GM21723 (cell line): ENCODE results near the gene ARHGEF28.
A peak's percentile ranks its signal among the peaks of the same experiment; 100 is the strongest.

Source experiments
- ATAC-seq: cut with Tn5 transposase; IDR thresholded peaks from one replicate; pipeline ENCODE4 v1.9.1; 2021; ENCODE audit warnings: mild to moderate bottlenecking, moderate library complexity; ENCODE audit not compliant: unreplicated experiment

Gene ARHGEF28

GRCh38 chr5:73623060-73623459 is 2.9 kb upstream of the ARHGEF28 start:
- no peak for ATAC-seq

- no peak for ATAC-seq
These were observed 2.0 kb upstream of the ARHGEF28 start for GRCh38 chr5:73623901-73624404.

- no peak for ATAC-seq
These were observed 1.1 kb upstream of the ARHGEF28 start for GRCh38 chr5:73624888-73625287.

GRCh38 chr5:73625372-73625943 is 538 bp upstream of the ARHGEF28 start:
- no peak for ATAC-seq

- ATAC-seq = no peak
These were observed 868 bp downstream of the ARHGEF28 start for GRCh38 chr5:73626814-73627313.

- no peak for ATAC-seq
These were observed 3.5 kb downstream of the ARHGEF28 start for GRCh38 chr5:73629456-73629855.

- no peak for ATAC-seq
These were observed 4.8 kb downstream of the ARHGEF28 start for GRCh38 chr5:73630765-73631164.

GRCh38 chr5:73631500-73631899 is 5.5 kb downstream of the ARHGEF28 start:
- no peak for ATAC-seq

GRCh38 chr5:73633060-73633459 is 7.1 kb downstream of the ARHGEF28 start:
- ATAC-seq = no peak

- ATAC-seq = no peak
These were observed 10.4 kb downstream of the ARHGEF28 start for GRCh38 chr5:73636408-73636807.

- no peak for ATAC-seq
These were observed 11.6 kb downstream of the ARHGEF28 start for GRCh38 chr5:73637565-73637964.

GRCh38 chr5:73638344-73639095 is 12.5 kb downstream of the ARHGEF28 start:
- ATAC-seq = no peak

GRCh38 chr5:73640861-73641320 is 14.9 kb downstream of the ARHGEF28 start:
- no peak for ATAC-seq

- ATAC-seq = no peak
These were observed 15.8 kb downstream of the ARHGEF28 start for GRCh38 chr5:73641811-73642210.

GRCh38 chr5:73642344-73642743 is 16.3 kb downstream of the ARHGEF28 start:
- ATAC-seq = no peak

GRCh38 chr5:73644385-73644963 is 18.5 kb downstream of the ARHGEF28 start:
- no peak for ATAC-seq

- no peak for ATAC-seq
These were observed 21.7 kb downstream of the ARHGEF28 start for GRCh38 chr5:73647721-73648120.

- ATAC-seq = no peak
These were observed 22.5 kb downstream of the ARHGEF28 start for GRCh38 chr5:73648515-73648914.

- ATAC-seq = no peak
These were observed 23.9 kb downstream of the ARHGEF28 start for GRCh38 chr5:73649926-73650325.

- no peak for ATAC-seq
These were observed 26.4 kb downstream of the ARHGEF28 start for GRCh38 chr5:73652391-73652790.

GRCh38 chr5:73654171-73654811 is 28.3 kb downstream of the ARHGEF28 start:
- peak; percentile 64 for ATAC-seq
